ENCODE results near the gene FOXL2. TPM values are rescaled to one million over a fixed set of nuclear protein-coding genes. Genes with fewer than 3 reads are reported as not detected.

Gene FOXL2
- total and polyA plus RNA-seq, 8 donors: 0.02 to 0.28 (median 0.07) TPM

DNA sequence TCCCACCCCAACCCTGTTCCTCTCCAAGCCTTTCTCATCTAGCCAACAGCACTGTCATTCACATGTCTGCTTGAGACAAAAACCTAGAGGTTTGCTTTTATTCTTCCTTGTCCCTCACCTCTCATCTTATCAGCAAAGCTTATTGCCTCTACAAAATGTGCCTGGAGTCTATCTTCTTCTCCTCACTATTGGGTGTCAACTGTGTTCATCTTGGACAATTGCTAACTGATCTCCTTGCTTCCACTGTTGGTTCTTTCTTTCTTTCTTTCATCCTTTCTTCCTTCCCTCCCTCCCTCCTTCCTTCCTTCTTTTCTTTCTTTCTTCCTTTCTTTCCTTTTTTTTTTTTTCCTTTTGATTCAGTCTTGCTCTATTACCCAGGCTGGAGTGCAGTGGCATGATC, 48.2 kb downstream of the FOXL2 start:
- TF ChIP-seq, protein P1, sequence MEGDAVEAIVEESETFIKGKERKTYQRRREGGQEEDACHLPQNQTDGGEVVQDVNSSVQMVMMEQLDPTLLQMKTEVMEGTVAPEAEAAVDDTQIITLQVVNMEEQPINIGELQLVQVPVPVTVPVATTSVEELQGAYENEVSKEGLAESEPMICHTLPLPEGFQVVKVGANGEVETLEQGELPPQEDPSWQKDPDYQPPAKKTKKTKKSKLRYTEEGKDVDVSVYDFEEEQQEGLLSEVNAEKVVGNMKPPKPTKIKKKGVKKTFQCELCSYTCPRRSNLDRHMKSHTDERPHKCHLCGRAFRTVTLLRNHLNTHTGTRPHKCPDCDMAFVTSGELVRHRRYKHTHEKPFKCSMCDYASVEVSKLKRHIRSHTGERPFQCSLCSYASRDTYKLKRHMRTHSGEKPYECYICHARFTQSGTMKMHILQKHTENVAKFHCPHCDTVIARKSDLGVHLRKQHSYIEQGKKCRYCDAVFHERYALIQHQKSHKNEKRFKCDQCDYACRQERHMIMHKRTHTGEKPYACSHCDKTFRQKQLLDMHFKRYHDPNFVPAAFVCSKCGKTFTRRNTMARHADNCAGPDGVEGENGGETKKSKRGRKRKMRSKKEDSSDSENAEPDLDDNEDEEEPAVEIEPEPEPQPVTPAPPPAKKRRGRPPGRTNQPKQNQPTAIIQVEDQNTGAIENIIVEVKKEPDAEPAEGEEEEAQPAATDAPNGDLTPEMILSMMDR (IDR thresholded peaks at IDR 0.05): no peak

DNA sequence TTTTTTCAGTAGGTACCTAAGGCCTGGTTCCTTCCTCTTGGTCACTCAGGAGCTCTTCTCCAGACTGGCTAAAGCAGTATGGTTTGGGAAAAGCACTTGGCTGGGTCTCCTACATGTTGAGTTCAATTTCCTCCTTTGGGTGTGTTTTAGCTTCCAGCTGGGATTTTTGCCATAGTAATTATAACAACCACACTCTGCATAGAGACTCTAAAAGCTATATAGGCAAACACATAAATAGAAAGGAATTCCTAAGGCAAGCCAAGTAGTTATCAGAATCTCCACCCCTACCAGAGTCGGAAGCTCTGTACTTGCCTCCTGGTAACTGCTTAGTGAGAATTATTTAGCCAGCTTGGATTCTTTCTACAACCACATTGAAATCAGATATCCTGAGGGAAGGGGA, 48.6 kb downstream of the FOXL2 start:
- 15 to 20% methylated on average over 1 of the region's 1 CpG for WGBS, 2 donors
- ATAC-seq (peak; percentile 53 to 87 (median 79)), FAIRE-seq (no peak), DNase-seq (no peak)
- TF ChIP-seq, protein P1 (IDR thresholded peaks at IDR 0.05): no peak
- Histone ChIP-seq H3K27me3 (no peaks in the 10 kb centered on the region), H3K9me3 (no peaks in the 10 kb centered on the region), H3K4me1 (peaks cover 0 to 6% (median 4%) of the 10 kb centered on the region in 3 donors), H3K27ac (peak overlapping the region in 1 of 4 donors; percentile 5), H3K36me3 (no peaks in the 10 kb centered on the region), H3K4me3 (no peak overlapping the region)
- intact Hi-C loops (cut with DNase I): no loop called here

More for the DNA sequence above, 48.2 kb downstream of the FOXL2 start:
- no peak overlapping the region for H3K27ac ChIP-seq
- no peak overlapping the region for H3K4me3 ChIP-seq
- DNase-seq (no peak), ATAC-seq (peak in 1 of 4 donors; percentile 29), FAIRE-seq (no peak)
- intact Hi-C loops (cut with DNase I): no loop called here
- peaks cover 0 to 6% (median 4%) of the 10 kb centered on the region in 3 donors for H3K4me1 ChIP-seq
- H3K9me3 ChIP-seq: no peaks in the 10 kb centered on the region
- no peaks in the 10 kb centered on the region for H3K36me3 ChIP-seq
- no peaks in the 10 kb centered on the region for H3K27me3 ChIP-seq

Other genes starting within 250 kb of the FOXL2 start
- gene PIK3CB, start 112.2 kb downstream of the FOXL2 start, total RNA-seq: 10 to 100 TPM; 23.0 to 36.4 (median 25.4) TPM
- gene PIK3CB, start 112.2 kb downstream of the FOXL2 start, polyA plus RNA-seq: 1 to 10 TPM; 8.2 to 9.7 TPM
- under 1 TPM in 2 of 6 donors, not detected in 4; 0.09 to 0.22 TPM for gene FOXL2NB, start 80 bp upstream of the FOXL2 start, total RNA-seq
- gene FOXL2NB, start 80 bp upstream of the FOXL2 start, polyA plus RNA-seq: not detected
- not detected for gene PRR23A, start 59.1 kb upstream of the FOXL2 start, total RNA-seq
- not detected for gene PRR23A, start 59.1 kb upstream of the FOXL2 start, polyA plus RNA-seq
- gene PRR23B, start 73.8 kb upstream of the FOXL2 start, total RNA-seq: not detected
- gene PRR23B, start 73.8 kb upstream of the FOXL2 start, polyA plus RNA-seq: not detected
- not detected for gene PRR23C, start 97.8 kb upstream of the FOXL2 start, total RNA-seq
- not detected for gene PRR23C, start 97.8 kb upstream of the FOXL2 start, polyA plus RNA-seq